Measurements from ENCODE around the gene SPTBN5.

The SPTBN5 gene

DNA sequence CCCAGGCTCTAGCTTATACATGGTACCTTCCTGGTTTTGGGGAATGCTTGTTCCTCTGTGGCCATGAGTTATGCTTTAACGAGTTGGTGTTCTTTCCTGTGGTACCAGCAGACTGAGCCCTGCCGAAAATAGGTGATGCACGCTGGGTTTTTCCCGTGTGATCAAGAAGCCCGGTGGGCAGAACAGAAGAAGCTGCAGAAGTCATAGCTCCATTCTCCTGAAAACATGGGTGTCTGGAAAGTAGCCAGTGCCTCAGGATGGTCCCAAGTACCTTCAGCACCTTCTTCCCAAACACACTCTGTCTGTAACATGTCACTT, 94.4 kb downstream of the SPTBN5 start:
- Histone ChIP-seq H3K4me3 (ENCODE audit: low read length in 2 of 2) (no peak overlapping the region), H3K36me3 (ENCODE audit: control insufficient read depth in 2 of 2, insufficient read depth in 2 of 2, low read length in 2 of 2) (peaks cover 9 to 11% of the 10 kb centered on the region in 2 donors), H3K27ac (ENCODE audit: low read depth in 2 of 2, low read length in 2 of 2) (no peak overlapping the region), H3K4me1 (ENCODE audit: control insufficient read depth in 2 of 2, insufficient read depth in 2 of 2, low read length in 2 of 2) (no peaks in the 10 kb centered on the region), H3K9ac (ENCODE audit: low read depth in 1 of 2, low read length in 2 of 2) (no peak overlapping the region), H3K27me3 (ENCODE audit: control insufficient read depth in 2 of 2, insufficient read depth in 2 of 2, low read length in 2 of 2) (no peaks in the 10 kb centered on the region), H3K9me3 (ENCODE audit: control insufficient read depth in 2 of 2, low read length in 2 of 2) (no peaks in the 10 kb centered on the region)

GRCh38 chr15:41798607-41799487, 95.0 kb downstream of the SPTBN5 start:
- Histone ChIP-seq H3K9ac (ENCODE audit: low read depth in 1 of 2, low read length in 2 of 2) (no peak overlapping the region), H3K9me3 (ENCODE audit: control insufficient read depth in 2 of 2, low read length in 2 of 2) (no peaks in the 10 kb centered on the region), H3K4me1 (ENCODE audit: control insufficient read depth in 2 of 2, insufficient read depth in 2 of 2, low read length in 2 of 2) (no peaks in the 10 kb centered on the region), H3K27ac (ENCODE audit: low read depth in 2 of 2, low read length in 2 of 2) (no peak overlapping the region), H3K36me3 (ENCODE audit: control insufficient read depth in 2 of 2, insufficient read depth in 2 of 2, low read length in 2 of 2) (peaks cover 9 to 11% of the 10 kb centered on the region in 2 donors), H3K27me3 (ENCODE audit: control insufficient read depth in 2 of 2, insufficient read depth in 2 of 2, low read length in 2 of 2) (no peaks in the 10 kb centered on the region), H3K4me3 (ENCODE audit: low read length in 2 of 2) (no peak overlapping the region)
